HG03159 (cell line): ENCODE results near the gene RAI14.

ENCODE experiments used
- ATAC-seq: cut with Tn5 transposase; IDR thresholded peaks from one replicate; pipeline ENCODE4 v1.9.1; 2021; ENCODE audit warnings: mild to moderate bottlenecking, moderate library complexity; ENCODE audit not compliant: unreplicated experiment

The RAI14 gene

DNA sequence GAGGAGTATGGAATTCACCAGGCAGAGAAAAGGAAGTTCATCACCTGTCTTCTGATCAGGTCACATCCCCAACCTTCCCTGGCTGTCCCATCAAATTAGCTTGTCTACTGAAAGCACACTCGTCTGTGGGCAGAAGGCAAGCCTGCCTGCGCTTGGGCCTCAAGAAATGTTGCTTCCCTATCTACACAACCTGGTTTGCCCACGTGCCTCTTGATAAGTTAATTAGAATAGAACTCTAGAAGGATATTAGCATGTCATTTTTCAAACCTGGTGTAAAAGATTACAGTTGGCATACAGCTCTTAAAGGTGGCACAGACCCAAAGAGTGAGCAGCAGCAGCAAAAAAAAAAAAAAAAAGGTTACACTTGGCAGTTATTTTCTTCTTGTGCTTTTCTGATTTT, 188.0 kb downstream of the RAI14 start:
- no peak for ATAC-seq

DNA sequence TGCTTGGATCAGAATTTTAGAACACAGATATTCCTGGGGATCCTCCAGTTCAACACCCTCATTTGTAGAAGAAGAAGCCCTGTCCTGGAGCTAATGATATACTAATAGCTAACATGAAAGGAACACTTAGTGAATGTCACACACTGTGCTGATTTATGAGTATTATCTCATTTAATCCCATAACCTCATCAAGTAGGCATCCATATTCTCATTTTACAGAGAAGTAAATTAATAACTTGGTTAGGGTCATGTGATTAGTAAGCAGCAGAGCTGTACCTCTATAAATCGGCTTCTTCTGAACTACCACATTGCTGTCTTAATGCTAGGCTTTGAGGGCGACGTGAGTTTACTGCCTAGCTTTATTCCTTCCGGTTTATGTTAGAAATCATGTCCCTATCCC, 188.9 kb downstream of the RAI14 start:
- no peak for ATAC-seq

- ATAC-seq: no peak
Measured at GRCh38 chr5:34847056-34847455, 190.9 kb downstream of the RAI14 start.

DNA sequence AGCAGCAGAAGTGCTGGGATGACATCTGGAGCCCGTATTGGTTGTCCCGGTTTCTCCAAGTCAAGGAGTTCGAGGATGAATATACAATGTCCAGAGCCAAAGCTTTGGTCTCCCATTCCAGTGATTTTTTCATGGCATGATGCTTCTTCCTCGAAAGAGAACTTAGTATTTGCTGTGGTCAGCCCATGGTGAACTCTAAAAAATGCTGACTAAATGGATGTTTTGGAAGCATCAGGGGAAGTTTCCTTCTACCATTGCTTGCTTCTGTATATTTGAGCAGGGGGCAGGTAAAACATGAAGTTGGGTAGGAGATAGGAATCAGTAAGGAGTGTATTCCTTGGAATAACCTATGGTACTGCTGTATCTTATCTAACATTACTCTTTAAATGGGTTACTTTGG, 191.4 kb downstream of the RAI14 start:
- no peak for ATAC-seq

DNA sequence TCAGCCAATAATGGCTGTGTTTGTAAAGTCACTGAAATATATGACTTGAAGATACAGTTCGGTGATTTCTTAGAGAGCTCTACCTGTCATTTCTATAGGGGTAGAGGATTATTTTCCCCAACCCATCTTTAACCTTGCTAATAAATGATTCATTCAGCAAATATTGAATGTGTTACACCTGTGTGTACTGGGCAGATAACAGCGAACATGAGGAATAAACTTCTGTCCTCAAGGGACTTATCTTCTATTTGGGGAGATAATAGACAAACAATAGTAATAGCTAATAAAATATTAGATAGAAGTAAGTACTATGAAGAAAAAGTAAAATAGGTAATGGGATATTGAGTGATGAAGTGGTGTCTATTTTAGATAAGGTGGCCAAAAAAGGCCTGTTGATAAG, 192.1 kb downstream of the RAI14 start:
- ATAC-seq: no peak

GRCh38 chr5:34849253-34849652, 193.1 kb downstream of the RAI14 start:
- ATAC-seq: no peak

- ATAC-seq: peak; percentile 92
Measured at GRCh38 chr5:34854459-34855174, 198.5 kb downstream of the RAI14 start.

- no peak for ATAC-seq
Measured at GRCh38 chr5:34857161-34857560, 201.0 kb downstream of the RAI14 start.

DNA sequence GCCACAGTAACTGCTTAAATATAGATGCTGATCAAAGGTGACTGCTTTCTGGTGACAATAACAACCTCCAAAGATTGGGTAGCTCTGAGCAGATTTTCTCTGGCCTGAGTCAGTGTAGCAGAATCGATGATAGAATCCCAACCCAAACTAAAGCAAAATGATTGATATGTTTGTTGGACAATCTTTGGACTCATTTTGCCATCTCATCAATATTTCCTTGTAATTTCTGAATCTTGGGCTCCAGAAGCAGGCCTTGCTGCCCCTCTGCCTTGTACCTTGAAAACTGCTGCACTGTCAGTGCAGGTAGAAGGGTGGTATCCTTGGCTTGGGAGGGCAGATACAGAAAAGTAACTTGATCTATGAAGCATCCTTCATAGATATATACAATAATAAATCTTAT, 201.8 kb downstream of the RAI14 start:
- no peak for ATAC-seq

DNA sequence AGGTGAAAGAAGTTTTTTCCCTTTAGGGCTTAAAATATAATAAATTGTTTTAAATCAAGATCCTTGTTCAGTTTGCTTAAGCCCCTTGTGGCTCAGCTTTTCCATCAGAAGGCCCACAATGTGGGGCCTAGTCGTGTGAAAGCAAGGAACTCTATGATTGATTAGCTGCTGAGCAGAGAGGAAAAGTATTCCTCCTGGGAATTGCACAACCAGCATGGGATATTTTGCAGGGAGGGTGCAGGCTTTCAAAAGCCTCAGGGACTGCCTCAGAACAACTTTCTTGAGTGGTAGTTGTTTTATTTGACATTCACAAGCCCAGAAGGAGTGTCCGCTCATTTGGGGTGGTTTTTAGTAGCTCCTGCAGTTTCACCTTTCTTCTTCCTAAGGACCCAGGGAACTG, 202.7 kb downstream of the RAI14 start:
- no peak for ATAC-seq

DNA sequence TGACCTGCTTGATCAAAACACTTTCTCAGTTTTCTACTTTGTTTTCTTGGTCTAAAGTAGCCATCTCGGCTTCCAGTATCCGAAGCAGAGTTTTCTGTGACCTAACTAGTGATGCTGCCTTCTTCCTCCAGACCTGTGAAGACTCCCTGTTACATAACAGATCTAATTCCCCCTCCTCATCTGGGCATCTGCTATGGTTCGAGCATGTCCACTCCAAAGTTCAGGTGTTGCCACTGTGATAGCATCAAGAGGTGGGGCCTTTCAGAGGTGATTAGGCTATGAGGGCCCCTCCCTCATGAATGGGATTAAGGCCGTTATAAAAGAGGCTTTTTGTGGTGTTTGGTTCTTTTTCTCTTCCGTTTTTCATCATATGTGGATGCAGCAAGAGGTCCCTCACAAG, 203.1 kb downstream of the RAI14 start:
- ATAC-seq: no peak

GRCh38 chr5:34863946-34864345, 207.8 kb downstream of the RAI14 start:
- no peak for ATAC-seq

- no peak for ATAC-seq
Measured at GRCh38 chr5:34865091-34865490, 209.0 kb downstream of the RAI14 start.

GRCh38 chr5:34866989-34867471, 210.9 kb downstream of the RAI14 start:
- ATAC-seq: no peak

GRCh38 chr5:34867660-34868059, 211.5 kb downstream of the RAI14 start:
- no peak for ATAC-seq

- no peak for ATAC-seq
Measured at GRCh38 chr5:34868791-34869190, 212.7 kb downstream of the RAI14 start.

- no peak for ATAC-seq
Measured at GRCh38 chr5:34869256-34869655, 213.1 kb downstream of the RAI14 start.

- no peak for ATAC-seq
Measured at GRCh38 chr5:34870382-34870781, 214.3 kb downstream of the RAI14 start.

DNA sequence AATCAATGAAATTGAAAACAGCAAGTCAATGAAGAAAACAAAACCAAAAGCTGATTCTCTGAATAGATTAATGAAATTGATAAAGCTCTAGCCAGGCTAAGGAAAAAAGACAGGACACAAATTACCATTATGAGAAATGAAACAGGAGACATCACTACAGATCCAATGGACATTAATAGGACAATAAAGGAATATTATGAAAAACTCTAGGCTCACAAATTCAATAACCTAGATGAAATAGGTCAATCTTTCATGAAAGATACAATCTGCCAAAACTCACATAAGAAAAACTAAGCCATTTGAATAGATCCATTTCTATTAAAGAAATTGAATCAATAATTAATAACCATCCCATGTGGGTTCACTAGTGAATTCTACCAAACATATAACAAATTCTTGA, 220.1 kb downstream of the RAI14 start:
- no peak for ATAC-seq

DNA sequence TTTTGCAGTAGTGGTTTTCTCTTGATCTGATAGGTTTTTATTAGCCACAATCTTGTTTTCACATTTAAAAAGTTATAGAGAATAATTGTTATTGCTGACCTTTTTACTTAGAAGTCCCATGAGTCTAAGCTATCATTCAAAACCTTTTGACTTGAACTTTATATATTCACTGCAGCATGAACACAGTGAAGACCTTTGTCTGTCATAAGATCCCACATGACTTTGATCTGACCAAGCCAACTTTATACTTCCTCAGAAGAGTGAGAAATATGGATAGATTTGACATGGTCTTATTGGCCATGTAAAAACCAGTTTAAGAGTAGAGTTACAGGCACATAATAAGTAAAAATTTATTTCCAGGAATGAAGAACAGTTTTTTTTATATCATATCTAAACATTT, 225.1 kb downstream of the RAI14 start:
- no peak for ATAC-seq
